GM21423 (cell line): Measurements from ENCODE around the gene LHX1.

Source experiments
- ATAC-seq: cut with Tn5 transposase; IDR thresholded peaks from one replicate; pipeline ENCODE4 v1.9.1; 2021; ENCODE audit warnings: mild to moderate bottlenecking, moderate library complexity; ENCODE audit not compliant: unreplicated experiment

Gene LHX1

DNA sequence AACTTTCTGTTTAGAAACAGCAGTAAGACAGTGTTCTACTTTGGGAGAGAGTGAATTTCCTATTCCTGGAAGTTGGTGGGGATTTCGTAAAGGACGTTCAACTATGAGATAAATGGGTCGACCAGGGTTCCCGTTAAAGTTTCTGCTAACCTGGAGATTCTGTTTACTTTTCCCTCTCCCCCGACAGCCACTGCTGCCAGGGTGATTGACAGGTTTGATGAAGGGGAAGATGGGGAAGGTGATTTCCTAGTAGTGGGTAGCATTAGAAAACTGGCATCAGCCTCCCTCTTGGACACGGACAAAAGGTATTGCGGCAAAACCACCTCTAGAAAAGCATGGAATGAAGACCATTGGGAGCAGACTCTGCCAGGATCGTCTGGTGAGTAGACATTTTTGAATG is 12.8 kb downstream of the LHX1 start:
- ATAC-seq = no peak

DNA sequence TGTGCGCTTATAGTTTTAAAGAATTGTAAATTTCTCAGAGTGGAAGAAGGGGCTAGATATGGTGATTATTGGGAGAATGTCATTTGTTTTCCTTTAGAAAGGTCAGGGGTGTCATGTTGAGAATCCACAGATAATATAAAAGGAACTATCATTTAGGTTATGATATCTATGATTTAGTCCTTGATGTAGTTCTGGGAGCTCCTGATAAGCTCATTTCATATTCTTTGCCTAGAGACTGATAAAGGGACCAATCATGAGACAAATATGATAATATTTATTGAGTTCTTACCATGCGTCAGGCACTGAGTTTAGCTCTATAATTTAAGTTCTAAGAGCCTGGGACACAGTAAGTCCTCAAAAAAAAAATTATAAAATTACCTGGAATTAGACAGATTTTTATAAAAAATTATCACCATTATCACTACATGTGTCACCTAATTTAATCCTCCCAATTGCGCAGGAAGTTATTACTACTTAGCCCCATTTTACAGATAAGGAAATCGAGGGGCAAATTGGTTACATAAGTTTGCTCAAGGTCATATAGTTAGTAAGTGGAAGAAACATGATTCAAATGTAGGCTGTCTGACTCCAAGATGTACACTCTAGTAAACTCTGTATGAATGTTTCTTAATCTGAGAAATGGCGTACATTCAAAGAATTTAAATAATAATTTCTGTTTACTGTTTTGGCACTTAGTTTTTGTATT is 14.0 kb downstream of the LHX1 start:
- no peak for ATAC-seq

DNA sequence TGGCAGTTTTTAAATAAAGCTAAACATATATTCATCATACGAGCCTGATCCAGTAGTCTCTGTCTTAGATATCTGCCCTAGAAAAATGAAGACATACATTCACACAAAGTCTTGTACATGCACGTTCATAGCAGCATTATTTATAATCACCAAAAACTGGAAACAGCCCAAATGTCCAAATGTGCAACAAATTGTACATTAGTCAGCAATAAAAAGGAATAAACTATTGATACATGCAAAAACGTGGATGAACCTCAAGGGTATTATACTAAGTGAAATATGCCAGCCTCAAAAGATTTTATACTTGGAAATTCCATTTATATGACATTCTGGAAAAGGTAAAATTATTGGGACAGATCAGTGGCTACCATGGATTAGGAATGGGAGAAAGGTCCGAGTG is 34.2 kb downstream of the LHX1 start:
- ATAC-seq = no peak

DNA sequence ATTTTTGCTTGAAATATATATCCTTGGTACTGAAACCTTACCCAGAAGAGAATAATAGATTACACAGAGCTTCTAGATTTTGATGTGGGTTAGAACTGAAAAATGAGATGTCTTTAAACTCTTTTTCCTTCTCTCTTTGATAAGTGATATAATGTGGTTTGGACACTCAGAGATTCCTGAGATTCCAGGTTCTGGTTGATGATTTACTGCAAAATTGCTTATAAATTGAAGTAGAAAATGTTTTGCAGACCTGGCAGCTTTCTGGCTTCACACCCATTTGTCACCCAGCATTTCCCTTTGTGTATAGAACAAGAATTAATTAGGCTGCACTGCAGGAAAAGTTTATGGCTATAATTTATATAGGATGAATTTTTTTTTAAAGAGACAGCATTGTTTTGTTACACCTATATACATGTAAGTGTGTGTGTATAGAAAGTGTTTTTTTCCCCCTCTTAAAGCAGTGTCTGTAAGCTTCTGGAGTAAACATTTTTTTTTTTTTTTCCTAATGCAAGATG is 35.0 kb downstream of the LHX1 start:
- ATAC-seq = no peak

DNA sequence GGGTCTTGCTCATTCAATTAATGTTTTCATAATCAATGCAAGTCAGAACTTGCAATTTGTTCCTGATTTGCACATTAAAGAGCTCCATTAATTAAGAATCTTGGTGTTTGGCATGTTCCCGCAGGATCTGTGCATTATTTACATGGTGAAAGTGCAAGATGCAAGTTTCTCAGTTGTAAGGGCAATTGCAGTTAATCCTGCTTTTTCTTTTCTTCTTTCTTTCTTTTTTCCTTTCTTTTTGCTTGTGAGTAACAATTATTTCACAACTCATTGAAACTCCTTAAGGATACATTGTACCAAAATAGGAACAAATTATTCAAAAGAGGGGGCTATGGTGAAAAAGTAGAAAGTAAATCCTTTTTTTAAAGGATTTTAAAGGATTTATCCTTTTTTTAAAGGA is 35.6 kb downstream of the LHX1 start:
- ATAC-seq = no peak

DNA sequence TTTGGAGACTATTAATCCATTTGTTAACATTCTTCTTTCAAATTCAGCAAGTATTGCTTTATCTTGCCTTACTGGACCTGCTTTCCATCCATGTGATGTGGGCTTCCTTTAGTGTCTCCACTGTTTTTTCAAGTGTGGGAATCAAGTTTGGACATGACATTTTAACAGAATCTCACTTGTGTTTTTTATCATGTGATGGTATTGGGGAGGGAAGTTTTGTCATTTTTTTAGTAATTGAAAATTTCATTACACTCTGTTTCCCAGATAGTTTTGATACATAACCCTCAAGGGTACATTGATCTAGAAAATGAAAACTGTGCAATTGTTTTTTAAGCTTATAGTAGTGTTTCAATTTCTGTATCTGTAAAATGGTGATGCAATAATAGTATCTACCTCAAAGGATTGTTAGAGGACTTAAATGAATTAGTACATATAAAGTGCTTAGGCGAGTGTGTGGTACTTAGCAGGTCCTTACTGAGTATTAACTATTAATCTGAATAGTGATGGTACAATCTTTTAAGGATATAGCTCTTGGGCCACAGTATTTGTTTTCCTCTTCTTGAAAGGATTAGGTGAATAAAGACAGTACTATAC is 38.7 kb downstream of the LHX1 start:
- no peak for ATAC-seq

DNA sequence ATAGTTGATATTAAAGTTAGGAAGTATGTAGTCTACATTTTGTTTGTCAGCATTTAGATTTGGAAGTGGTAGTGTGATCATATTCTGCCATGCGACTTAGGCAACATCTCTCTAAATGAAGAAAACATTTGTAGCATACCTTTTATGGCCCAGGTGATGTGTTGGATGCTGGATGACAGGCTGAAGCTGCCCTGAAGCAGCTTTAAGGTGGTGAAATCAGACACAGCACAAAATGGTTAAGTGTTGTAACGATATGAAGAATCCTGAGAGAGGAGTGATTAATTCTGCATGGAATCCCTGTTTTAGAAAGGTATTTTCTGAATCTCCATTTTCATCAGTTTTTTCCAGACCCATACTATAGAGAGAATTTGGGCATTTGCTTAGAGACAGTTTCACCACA is 39.8 kb downstream of the LHX1 start:
- ATAC-seq = no peak

DNA sequence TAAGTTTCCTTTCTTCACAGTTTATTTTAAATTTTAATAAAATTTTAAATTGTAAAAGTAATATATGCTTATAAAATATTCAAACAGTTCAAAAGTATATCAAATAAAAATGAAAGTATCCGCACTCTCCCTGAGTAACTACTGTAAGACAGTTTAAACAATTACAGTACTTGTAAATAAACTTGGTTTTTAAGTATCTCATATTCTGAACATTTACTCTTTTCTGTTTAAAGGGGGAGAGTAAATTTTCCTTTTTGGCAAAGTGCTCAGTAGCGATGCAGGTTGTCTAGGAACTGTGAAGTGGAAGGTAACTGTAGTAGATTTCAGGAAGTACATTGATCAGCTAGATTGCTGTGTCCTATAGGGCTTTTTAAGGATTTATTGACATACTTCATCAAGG is 40.3 kb downstream of the LHX1 start:
- ATAC-seq = no peak

DNA sequence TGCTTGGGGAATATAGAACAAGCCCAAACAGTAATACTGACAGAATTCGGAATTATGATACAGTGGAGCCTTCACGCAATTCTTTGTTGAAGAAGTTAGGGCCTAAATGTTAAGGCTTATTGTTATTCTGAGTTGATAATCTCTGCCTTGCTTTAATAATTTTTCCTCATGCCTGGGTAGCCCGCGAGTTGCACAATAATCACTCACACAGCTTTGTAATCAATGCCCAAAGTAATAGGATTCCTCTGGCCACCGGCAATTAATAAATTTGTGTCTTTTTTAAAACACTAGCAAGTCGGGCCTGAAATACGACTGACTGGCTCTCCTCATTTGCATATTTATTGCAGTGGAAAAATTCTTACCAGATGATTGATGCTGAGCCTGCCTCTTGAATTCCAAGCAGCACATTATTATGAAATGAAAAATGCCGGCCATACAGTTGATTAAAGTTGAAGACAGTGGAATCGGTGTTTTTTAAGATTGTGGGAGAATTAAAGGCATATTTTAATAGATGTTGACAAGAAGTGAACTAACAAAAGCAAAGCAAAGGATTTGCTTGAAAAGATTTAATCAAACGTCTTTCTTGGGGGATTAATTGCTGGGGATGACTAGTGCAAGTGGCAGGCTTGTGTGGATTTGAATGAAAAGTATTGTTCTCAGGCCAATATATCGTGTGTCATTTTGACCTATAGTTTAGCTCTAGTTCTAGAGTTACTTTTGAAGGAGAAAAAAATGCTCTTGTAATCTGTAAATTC is 41.7 kb downstream of the LHX1 start:
- no peak for ATAC-seq

DNA sequence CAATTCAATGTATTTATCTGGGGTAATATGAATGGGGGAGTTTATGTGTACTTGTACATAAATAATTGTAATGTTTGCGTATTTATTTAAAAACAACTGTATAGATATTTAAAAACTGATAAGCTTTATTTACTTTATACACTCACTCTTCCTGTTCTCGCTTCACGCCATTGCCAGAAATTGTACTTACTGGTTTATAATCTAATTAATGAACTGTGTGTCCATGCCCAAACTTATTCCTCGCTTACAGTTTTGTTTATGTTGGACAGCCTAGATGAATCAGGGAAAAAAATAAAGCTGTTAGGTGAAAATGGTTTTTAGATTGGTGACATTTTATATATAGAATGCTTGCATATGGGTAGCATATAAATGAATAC is 42.3 kb downstream of the LHX1 start:
- ATAC-seq = no peak

DNA sequence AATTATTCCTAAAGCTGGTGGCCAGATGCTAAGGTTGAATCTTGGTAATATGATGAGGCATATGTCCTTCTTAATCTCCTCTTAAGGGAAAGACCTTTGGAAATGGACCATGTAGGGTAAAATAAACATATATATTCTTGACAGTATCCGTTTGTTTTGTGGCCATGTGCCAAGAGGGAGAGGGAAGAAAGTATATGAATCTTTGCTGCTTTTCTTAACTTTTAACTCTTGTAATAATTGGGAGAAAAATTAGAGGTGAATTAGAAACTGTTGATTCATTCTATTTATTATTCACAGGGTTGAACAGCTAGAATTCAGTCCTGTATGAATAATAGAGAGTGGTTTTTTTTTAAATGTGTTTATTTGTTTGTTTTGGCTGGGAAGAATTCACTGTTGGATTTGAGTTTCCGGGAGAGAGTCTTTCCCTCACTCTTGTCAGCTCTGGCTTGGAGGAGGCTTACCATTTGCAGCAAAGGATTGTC is 43.0 kb downstream of the LHX1 start:
- ATAC-seq = no peak

DNA sequence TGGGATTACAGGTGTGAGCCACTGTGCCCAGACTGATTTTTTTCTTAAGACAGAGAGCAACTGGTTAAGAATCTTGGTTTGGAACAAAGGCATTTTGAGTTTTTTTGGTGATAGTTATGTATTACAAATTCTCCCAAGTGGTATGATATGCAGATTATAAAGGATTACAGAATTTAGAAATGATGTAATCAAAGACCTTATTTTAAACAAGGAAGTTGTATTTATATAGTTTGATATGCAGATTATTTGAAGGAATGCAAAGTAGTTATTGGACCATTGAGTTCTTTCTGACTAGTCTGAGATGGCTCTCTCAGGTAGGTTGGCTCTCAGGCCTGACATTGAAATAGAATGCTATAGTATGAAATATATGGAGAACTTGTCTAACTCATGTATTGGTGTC is 46.3 kb downstream of the LHX1 start:
- no peak for ATAC-seq

DNA sequence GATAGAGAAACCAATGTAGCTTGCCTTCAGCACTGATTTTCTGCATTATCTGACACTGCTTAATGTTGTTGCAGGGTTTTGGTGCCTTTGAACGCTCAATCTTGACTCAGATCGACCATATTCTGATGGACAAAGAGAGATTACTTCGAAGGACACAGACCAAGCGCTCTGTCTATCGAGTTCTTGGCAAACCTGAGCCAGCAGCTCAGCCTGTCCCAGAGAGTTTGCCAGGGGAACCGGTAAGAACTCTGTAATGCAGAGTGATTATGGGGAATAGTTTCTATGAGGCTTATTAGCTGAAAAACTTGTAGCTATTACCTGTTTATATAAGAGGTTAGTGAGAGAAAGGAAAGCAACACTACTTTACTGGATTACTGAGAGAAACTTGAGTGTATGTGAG is 51.9 kb downstream of the LHX1 start:
- ATAC-seq = no peak

DNA sequence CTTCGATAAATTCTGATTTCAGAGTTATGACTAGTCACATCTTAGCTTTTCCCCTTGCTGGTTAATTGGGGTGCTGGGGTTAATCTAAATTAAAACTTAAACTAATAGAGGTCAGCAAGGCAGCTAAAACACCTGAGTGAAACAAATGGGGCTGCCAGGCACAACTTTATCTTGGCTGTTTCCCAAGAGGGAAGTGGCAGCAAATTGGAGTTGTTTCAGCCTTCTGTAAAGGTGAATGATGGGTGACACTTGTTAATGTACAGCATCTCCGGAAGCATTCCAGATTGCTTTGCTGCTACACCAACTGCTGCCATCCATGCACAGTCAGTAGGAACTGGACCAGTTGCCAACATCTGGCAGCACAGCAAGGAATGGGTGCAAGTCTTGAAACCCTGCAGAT is 55.4 kb downstream of the LHX1 start:
- ATAC-seq = no peak

DNA sequence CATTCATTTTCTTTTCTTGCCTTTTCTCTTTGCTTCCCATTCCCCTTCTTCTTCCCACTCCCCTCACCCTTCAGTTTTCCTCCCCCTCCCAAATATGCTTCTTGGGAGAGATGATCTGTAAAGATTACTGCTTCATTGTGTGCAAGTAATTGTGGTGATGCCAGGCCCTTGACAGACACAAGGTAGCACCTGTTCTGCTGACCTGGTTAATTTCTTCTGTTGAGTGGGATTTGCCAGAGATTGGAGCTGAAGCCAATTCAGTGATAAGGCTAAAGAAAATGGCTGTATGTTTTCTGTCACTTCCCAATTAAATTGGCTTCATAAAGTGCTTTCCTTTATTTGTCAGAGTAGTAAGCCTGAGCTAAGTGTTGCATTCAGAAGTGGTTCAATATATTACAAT is 56.0 kb downstream of the LHX1 start:
- ATAC-seq = no peak
